HCT116 (cell line): Measurements from ENCODE around the gene PYGL.
A peak's percentile ranks its signal among the peaks of the same experiment; 100 is the strongest.

Source experiments
- CEBPB ChIP-seq: IDR thresholded peaks from 2 replicates; pipeline ENCODE4 v1.6.1; 2012; ENCODE audit warnings: low read depth
- CTCF ChIP-seq, 3 experiments: fragments of 200-600 bp in 1 of 3; sonication (generic) in 1 of 3; IDR thresholded peaks in 2 of 3; conservative IDR thresholded peaks in 1 of 3; 2 replicates each; pipeline ENCODE4 v1.5.1; 2012 to 2017; ENCODE audit warnings: low read depth in 2 of 3, low read length in 2 of 3, antibody characterized with exemption in 1 of 3, borderline replicate concordance in 1 of 3, control low read depth in 1 of 3, mild to moderate bottlenecking in 1 of 3, mixed read lengths in 1 of 3, mixed run types in 1 of 3, moderate library complexity in 1 of 3; ENCODE audit not compliant: insufficient read depth in 1 of 3
- EGR1 ChIP-seq: IDR thresholded peaks from 2 replicates; pipeline ENCODE4 v1.6.1; 2012; ENCODE audit warnings: low read depth
- ELF1 ChIP-seq: IDR thresholded peaks from 2 replicates; pipeline ENCODE4 v1.6.1; 2012; ENCODE audit warnings: low read depth, borderline replicate concordance
- EZH2 ChIP-seq: fragments of 200-600 bp; sonication (generic); IDR thresholded peaks from 2 replicates; pipeline ENCODE4 v1.6.1; 2017; ENCODE audit warnings: antibody characterized with exemption, mixed run types
- EZH2phosphoT487 ChIP-seq: fragments of 200-600 bp; IDR thresholded peaks from 2 replicates; pipeline ENCODE4 v1.6.1; 2018; ENCODE audit warnings: antibody characterized with exemption, borderline replicate concordance
- FOSL1 ChIP-seq: IDR thresholded peaks from 2 replicates; pipeline ENCODE4 v1.6.1; 2012; ENCODE audit warnings: low read depth
- MAX ChIP-seq: IDR thresholded peaks from 2 replicates; pipeline ENCODE4 v1.6.1; 2012
- POLR2A ChIP-seq: IDR thresholded peaks from 2 replicates; pipeline ENCODE4 v1.7.0; 2011; ENCODE audit warnings: borderline replicate concordance; ENCODE audit not compliant: insufficient read depth, insufficient read length; ENCODE audit errors: extremely low read depth
- POLR2AphosphoS5 ChIP-seq: IDR thresholded peaks from 2 replicates; pipeline ENCODE4 v1.6.1; 2011; ENCODE audit warnings: mild to moderate bottlenecking, low read depth, low read length, moderate library complexity
- SIN3A ChIP-seq: IDR thresholded peaks from 2 replicates; pipeline ENCODE4 v1.6.1; 2012; ENCODE audit warnings: low read depth
- YY1 ChIP-seq: IDR thresholded peaks from 2 replicates; pipeline ENCODE4 v1.6.1; 2011; ENCODE audit warnings: low read length, low read depth, moderate library complexity, mild to moderate bottlenecking; ENCODE audit not compliant: insufficient replicate concordance; ENCODE audit errors: extremely low read depth

GRCh38 chr14:50860478-50861086 is 83.7 kb downstream of the PYGL start:
- TF ChIP-seq CTCF (IDR thresholded peaks at IDR 0.05 in 2 of 3, conservative IDR thresholded peaks at IDR 0.05 in 1 of 3; ENCODE audit: borderline replicate concordance in 1 of 3, insufficient read depth in 1 of 3, low read depth in 2 of 3, low read length in 2 of 3) = peak; percentile 55 to 68 (median 58); a peak in 5 of 6 replicates
- TF ChIP-seq MAX = no peak
- no peak for TF ChIP-seq POLR2A
- no peak for TF ChIP-seq YY1
- no peak for TF ChIP-seq FOSL1
- no peak for TF ChIP-seq POLR2AphosphoS5
- TF ChIP-seq SIN3A = no peak
- TF ChIP-seq ELF1 = no peak
- no peak for TF ChIP-seq CEBPB
- no peak for TF ChIP-seq EZH2phosphoT487
- no peak for TF ChIP-seq EZH2
- no peak for TF ChIP-seq EGR1
